ENCODE results near the gene ANKDD1B. TPM values are rescaled to one million over a fixed set of nuclear protein-coding genes. Genes with fewer than 3 reads are reported as not detected.

ANKDD1B gene
- total and polyA plus RNA-seq, 2 of the 8 experiments (the other 6 are each of a cell fraction or from before 2014, with no cell fraction given), result 0.08 to 0.22 TPM

- no peak for FAIRE-seq
- no peaks in the 10 kb centered on the region for H4K20me1 ChIP-seq (replicated peaks in 1 of 2; ENCODE audit: control insufficient read depth in 1 of 2, insufficient read depth in 2 of 2, low read length in 2 of 2)
- no peak overlapping the region for H3K9ac ChIP-seq (replicated peaks in 1 of 4; ENCODE audit: extremely low read depth in 1 of 4, low read depth in 3 of 4, low read length in 3 of 4)
- no peak overlapping the region for H3K23ac ChIP-seq (ENCODE audit: insufficient read length)
- H3K4ac ChIP-seq (replicated peaks; ENCODE audit: insufficient read length, low read depth, low read length), result no peak overlapping the region
- H4K5ac ChIP-seq (ENCODE audit: insufficient read length, low read depth, low read length), result no peak overlapping the region
- H3K27me3 ChIP-seq (replicated peaks in 1 of 4; ENCODE audit: control insufficient read depth in 3 of 4, extremely low read depth in 1 of 4, insufficient read depth in 3 of 4, low read length in 3 of 4), result peaks cover 0 to 2% (median 0%) of the 10 kb centered on the region in 4 experiments; a peak in 1 of 7 replicates
- H2BK12ac ChIP-seq (ENCODE audit: low read depth, low read length), result no peak overlapping the region
- H3K27ac ChIP-seq (ENCODE audit: low read depth, low read length), result no peak overlapping the region
- no peak overlapping the region for H2BK20ac ChIP-seq (ENCODE audit: low read length)
- H2BK5ac ChIP-seq (ENCODE audit: low read depth, low read length), result no peak overlapping the region
- H3K9me3 ChIP-seq (ENCODE audit: insufficient read depth in 2 of 2, low read depth in 1 of 2, low read length in 1 of 2), result no peaks in the 10 kb centered on the region
- no peaks in the 10 kb centered on the region for H3K79me1 ChIP-seq (ENCODE audit: low read depth, low read length)
- H2BK15ac ChIP-seq (ENCODE audit: low read length), result no peak overlapping the region
- H3K4me2 ChIP-seq (ENCODE audit: insufficient read depth in 1 of 2, low read depth in 2 of 2, low read length in 2 of 2), result no peak overlapping the region
- no peak overlapping the region for H3K4me3 ChIP-seq (ENCODE audit: extremely low read depth in 1 of 4, insufficient read depth in 2 of 4, low read depth in 3 of 4, low read length in 4 of 4)
- H2AFZ ChIP-seq (ENCODE audit: low read length), result no peak overlapping the region
- no peaks in the 10 kb centered on the region for H3K79me2 ChIP-seq (ENCODE audit: control insufficient read depth in 1 of 2, insufficient read depth in 2 of 2, low read length in 2 of 2)
- no peak overlapping the region for H2BK120ac ChIP-seq (replicated peaks; ENCODE audit: low read depth, low read length)
- WGBS, 2 experiments (ENCODE audit: extremely low coverage in 1 of 2, insufficient coverage in 1 of 2, insufficient read length in 1 of 2, insufficient replicate concordance in 2 of 2, low coverage in 1 of 2, low lambda C conversion rate in 2 of 2, missing lambda C conversion rate in 1 of 2), result 94% methylated on average over 1 of the region's 1 CpG; no CpG with 5 or more reads in 1 of the 2 experiments
- no peak overlapping the region for H3K18ac ChIP-seq (ENCODE audit: extremely low read depth, low read length)
- ChIA-PET CTCF (ENCODE audit: partially characterized antibody) (interaction anchor here (0.7 kb wide), 1 partner anchor 13 kb away, joined by 3 read pairs; no protein-coding TSS in a partner anchor), POLR2A (ENCODE audit: partially characterized antibody) (no interaction called here)
- H3K4me1 ChIP-seq (replicated peaks in 1 of 4; ENCODE audit: control insufficient read depth in 3 of 4, insufficient read depth in 4 of 4, low read length in 3 of 4), result no peaks in the 10 kb centered on the region
- H4K91ac ChIP-seq (replicated peaks; ENCODE audit: insufficient read length, low read length), result no peak overlapping the region
- no peak overlapping the region for H4K8ac ChIP-seq (ENCODE audit: extremely low read depth, insufficient read depth, low read length)
- H3K23me2 ChIP-seq (ENCODE audit: low read depth, low read length), result no peaks in the 10 kb centered on the region; the same call in 1 of the 2 replicates
- no peak overlapping the region for H2AK5ac ChIP-seq (ENCODE audit: low read depth, low read length)
- H3K14ac ChIP-seq (ENCODE audit: insufficient read length), result no peak overlapping the region
- H3K36me3 ChIP-seq (ENCODE audit: control insufficient read depth in 2 of 4, insufficient read depth in 4 of 4, low read length in 3 of 4), result no peaks in the 10 kb centered on the region
- no peak overlapping the region for H3K56ac ChIP-seq (replicated peaks; ENCODE audit: insufficient read length, low read depth, low read length)
- DNase-seq (ENCODE audit: low read depth in 1 of 2, low spot score in 2 of 2), result no peak
- TF ChIP-seq SAP30 (IDR thresholded peaks at IDR 0.05; ENCODE audit: insufficient read depth, insufficient replicate concordance, low read length) (no peak), NANOG (IDR thresholded peaks at IDR 0.05; ENCODE audit: insufficient read depth, low read depth, low read length, poor library complexity, severe bottlenecking) (no peak), USF2 (IDR thresholded peaks at IDR 0.05; ENCODE audit: low read length) (no peak), SP4 (IDR thresholded peaks at IDR 0.05; ENCODE audit: low read length) (no peak), POLR2AphosphoS5 (IDR thresholded peaks at IDR 0.05; ENCODE audit: low read depth, low read length) (no peak), FOSL1 (IDR thresholded peaks at IDR 0.05; ENCODE audit: insufficient read depth, low read depth, low read length) (no peak), CBX8 (IDR thresholded peaks at IDR 0.05; ENCODE audit: borderline replicate concordance, low read depth, low read length) (no peak), RFX5 (IDR thresholded peaks at IDR 0.05; ENCODE audit: borderline replicate concordance, low read depth, low read length) (no peak), SIN3A (conservative IDR thresholded peaks at IDR 0.05 in 1 of 2, IDR thresholded peaks at IDR 0.05 in 1 of 2; ENCODE audit: low read depth in 1 of 2, low read length in 2 of 2) (no peak), SIX5 (IDR thresholded peaks at IDR 0.05; ENCODE audit: low read depth, low read length) (no peak), ATF2 (IDR thresholded peaks at IDR 0.05; ENCODE audit: low read length) (no peak)
These were observed 21.1 kb downstream of the ANKDD1B start for GRCh38 chr5:75632321-75632720.

Measured in H1 (cell line).